ENCODE measurements around the gene ETV5.

DNA sequence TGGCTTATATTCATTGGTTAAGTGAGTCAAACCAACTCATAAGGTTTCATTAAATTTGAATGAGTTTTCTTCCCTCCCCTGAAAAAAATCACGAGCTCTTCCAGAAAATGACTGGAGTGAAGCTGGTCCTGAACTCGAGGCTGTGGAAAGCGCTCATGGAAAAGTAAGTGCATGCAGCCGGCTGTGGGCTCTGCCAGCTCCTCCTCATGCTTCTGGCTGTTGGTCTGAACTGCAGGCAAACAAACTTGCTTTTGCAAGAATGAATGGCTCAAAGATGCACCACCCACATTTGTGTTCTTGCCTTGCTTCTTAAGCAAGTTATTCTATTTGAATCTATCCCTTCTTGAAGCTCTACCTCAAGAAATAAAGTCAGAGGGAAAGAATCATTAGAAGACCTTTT lies 6.2 kb downstream of the ETV5 start:
- TF ChIP-seq ZSCAN20 (CRISPR knock-in tag; IDR thresholded peaks at IDR 0.05), result no peak
- TF ChIP-seq ESRRA (IDR thresholded peaks at IDR 0.05; ENCODE audit: borderline replicate concordance, low read length), result no peak
- TF ChIP-seq JUNB (IDR thresholded peaks at IDR 0.05), result no peak
- TF ChIP-seq MAZ (IDR thresholded peaks at IDR 0.05; ENCODE audit: borderline replicate concordance, low read depth, low read length), result no peak
- TF ChIP-seq, protein P1, sequence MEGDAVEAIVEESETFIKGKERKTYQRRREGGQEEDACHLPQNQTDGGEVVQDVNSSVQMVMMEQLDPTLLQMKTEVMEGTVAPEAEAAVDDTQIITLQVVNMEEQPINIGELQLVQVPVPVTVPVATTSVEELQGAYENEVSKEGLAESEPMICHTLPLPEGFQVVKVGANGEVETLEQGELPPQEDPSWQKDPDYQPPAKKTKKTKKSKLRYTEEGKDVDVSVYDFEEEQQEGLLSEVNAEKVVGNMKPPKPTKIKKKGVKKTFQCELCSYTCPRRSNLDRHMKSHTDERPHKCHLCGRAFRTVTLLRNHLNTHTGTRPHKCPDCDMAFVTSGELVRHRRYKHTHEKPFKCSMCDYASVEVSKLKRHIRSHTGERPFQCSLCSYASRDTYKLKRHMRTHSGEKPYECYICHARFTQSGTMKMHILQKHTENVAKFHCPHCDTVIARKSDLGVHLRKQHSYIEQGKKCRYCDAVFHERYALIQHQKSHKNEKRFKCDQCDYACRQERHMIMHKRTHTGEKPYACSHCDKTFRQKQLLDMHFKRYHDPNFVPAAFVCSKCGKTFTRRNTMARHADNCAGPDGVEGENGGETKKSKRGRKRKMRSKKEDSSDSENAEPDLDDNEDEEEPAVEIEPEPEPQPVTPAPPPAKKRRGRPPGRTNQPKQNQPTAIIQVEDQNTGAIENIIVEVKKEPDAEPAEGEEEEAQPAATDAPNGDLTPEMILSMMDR (IDR thresholded peaks at IDR 0.05), result no peak
- TF ChIP-seq, protein P2, sequence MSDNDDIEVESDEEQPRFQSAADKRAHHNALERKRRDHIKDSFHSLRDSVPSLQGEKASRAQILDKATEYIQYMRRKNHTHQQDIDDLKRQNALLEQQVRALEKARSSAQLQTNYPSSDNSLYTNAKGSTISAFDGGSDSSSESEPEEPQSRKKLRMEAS (IDR thresholded peaks at IDR 0.05), result no peak
- TF ChIP-seq POLR2A (IDR thresholded peaks at IDR 0.05; ENCODE audit: low read length), result no peak
- TF ChIP-seq, protein P3, sequence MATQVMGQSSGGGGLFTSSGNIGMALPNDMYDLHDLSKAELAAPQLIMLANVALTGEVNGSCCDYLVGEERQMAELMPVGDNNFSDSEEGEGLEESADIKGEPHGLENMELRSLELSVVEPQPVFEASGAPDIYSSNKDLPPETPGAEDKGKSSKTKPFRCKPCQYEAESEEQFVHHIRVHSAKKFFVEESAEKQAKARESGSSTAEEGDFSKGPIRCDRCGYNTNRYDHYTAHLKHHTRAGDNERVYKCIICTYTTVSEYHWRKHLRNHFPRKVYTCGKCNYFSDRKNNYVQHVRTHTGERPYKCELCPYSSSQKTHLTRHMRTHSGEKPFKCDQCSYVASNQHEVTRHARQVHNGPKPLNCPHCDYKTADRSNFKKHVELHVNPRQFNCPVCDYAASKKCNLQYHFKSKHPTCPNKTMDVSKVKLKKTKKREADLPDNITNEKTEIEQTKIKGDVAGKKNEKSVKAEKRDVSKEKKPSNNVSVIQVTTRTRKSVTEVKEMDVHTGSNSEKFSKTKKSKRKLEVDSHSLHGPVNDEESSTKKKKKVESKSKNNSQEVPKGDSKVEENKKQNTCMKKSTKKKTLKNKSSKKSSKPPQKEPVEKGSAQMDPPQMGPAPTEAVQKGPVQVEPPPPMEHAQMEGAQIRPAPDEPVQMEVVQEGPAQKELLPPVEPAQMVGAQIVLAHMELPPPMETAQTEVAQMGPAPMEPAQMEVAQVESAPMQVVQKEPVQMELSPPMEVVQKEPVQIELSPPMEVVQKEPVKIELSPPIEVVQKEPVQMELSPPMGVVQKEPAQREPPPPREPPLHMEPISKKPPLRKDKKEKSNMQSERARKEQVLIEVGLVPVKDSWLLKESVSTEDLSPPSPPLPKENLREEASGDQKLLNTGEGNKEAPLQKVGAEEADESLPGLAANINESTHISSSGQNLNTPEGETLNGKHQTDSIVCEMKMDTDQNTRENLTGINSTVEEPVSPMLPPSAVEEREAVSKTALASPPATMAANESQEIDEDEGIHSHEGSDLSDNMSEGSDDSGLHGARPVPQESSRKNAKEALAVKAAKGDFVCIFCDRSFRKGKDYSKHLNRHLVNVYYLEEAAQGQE (IDR thresholded peaks at IDR 0.05), result no peak
- no peak for TF ChIP-seq RCOR1 (IDR thresholded peaks at IDR 0.05; ENCODE audit: low read depth, low read length)
- TF ChIP-seq HDAC2 (IDR thresholded peaks at IDR 0.05), result no peak
- no peak for TF ChIP-seq HOXA7 (CRISPR knock-in tag; IDR thresholded peaks at IDR 0.05)

Data from A549 (cell line).